ENCODE results near the gene SIX6.
"Not testable (repeated sequence)": the region's sequence is repeated elsewhere in the genome, so short reads cannot be mapped to it uniquely, and the experiment has no call there.

The SIX6 gene

GRCh38 chr14:60508707-60509437, at the start of gene SIX6:
Gene SIX6, plus strand, starts transcription at chr14:60509146. Its CDS starts 253 bp downstream, at chr14:60509399.
- no peak for DNase-seq (ENCODE audit: low read depth in 1 of 2, low spot score in 1 of 2)

GRCh38 chr14:60480248-60480647, 28.7 kb upstream of the SIX6 start:
- DNase-seq (ENCODE audit: low read depth in 1 of 2, low spot score in 1 of 2), result not testable (repeated sequence)

- no peak for DNase-seq (ENCODE audit: low read depth in 1 of 2, low spot score in 1 of 2)
These were observed 26.2 kb upstream of the SIX6 start for GRCh38 chr14:60482743-60483142.

- DNase-seq (ENCODE audit: low read depth in 1 of 2, low spot score in 1 of 2), result no peak
These were observed 23.8 kb upstream of the SIX6 start for GRCh38 chr14:60485057-60485597.

- no peak for DNase-seq (ENCODE audit: low read depth in 1 of 2, low spot score in 1 of 2)
These were observed 23.2 kb upstream of the SIX6 start, which contains the start of gene C14orf39 for GRCh38 chr14:60485598-60486251. Gene C14orf39, minus strand, starts transcription at chr14:60486063. Its CDS starts 985 bp downstream, at chr14:60485078.

- no peak for DNase-seq (ENCODE audit: low read depth in 1 of 2, low spot score in 1 of 2)
These were observed 21.7 kb upstream of the SIX6 start for GRCh38 chr14:60487211-60487610.

GRCh38 chr14:60488175-60488574, 20.8 kb upstream of the SIX6 start:
- no peak for DNase-seq (ENCODE audit: low read depth in 1 of 2, low spot score in 1 of 2)

DNA sequence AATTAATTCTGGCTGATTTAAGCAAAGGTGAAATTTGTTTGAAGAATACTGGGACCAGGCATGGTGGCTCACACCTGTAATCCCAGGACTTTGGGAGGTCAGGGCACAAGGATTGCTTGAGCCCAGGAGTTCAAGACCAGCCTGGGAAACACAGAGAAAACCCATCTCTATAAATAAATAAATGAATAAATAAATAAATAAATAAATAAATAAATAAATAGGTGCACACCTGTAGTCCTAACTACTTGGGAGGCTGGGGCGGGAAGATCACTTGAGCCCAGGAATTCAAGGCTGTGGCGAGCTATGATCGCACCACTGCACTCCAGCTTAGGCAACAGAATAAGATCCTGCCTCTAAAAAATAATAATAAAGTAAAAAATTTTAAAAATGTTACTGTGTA, 18.7 kb upstream of the SIX6 start:
- no peak for DNase-seq (ENCODE audit: low read depth in 1 of 2, low spot score in 1 of 2)

DNA sequence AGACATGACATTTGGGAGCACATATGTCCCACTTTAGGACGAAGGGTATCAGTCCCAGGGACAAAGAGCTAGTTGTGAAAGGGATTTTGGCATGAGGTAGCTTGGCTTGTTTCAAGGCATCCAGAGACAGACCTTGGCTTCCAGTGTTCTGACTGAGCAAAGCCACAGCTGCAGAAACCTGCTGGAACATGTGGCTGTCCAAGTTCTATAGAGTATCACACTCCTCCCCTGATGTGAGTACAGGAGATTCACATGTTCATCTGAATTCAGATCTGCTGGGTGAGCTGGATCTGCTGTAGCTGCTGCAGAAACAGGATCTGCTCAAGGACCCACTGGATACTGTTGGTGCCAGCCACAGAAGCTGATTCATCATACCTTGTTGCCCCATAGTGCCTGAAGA, 13.0 kb upstream of the SIX6 start:
- no peak for DNase-seq (ENCODE audit: low read depth in 1 of 2, low spot score in 1 of 2)

DNA sequence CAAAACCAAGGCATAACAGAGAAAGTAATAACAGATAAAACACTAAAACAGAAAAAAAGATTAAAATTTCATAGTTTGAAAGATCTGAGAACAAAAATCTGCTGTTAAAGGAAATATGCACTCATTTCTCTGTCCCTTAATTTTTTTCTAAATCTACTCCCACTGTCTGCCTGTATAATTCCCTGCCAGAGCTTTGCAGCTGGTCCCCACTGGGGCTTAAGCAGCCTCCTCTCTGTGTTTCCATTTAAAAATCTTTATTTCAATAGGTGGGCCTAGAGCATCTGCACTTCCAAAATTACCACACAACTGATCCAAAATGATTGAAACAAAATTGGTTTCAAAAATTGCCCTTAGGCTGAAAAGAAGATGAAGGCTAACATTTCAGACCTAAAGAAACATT, 6.4 kb upstream of the SIX6 start:
- no peak for DNase-seq (ENCODE audit: low read depth in 1 of 2, low spot score in 1 of 2)

DNA sequence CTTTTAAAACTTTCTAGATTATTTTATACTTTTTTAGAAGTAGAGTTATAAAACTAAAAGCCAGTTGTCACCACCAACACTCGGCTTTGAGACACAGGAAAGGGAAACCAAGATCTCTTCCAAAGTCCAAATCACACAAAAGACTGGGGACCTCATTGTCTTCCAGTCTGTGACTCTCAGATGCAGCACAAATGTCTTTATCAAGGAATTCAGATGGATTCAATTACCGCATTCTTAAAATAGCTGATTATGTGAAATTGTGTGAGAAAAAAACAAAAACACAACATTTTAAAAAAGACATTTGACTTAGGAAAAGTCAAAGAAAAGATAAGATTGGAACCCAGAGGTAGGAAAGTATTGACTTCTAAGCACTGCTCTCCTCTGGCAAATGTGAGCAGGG, 3.5 kb upstream of the SIX6 start:
- DNase-seq (ENCODE audit: low read depth in 1 of 2, low spot score in 1 of 2), result no peak

GRCh38 chr14:60506010-60506409, 2.9 kb upstream of the SIX6 start:
- DNase-seq (ENCODE audit: low read depth in 1 of 2, low spot score in 1 of 2), result no peak

DNA sequence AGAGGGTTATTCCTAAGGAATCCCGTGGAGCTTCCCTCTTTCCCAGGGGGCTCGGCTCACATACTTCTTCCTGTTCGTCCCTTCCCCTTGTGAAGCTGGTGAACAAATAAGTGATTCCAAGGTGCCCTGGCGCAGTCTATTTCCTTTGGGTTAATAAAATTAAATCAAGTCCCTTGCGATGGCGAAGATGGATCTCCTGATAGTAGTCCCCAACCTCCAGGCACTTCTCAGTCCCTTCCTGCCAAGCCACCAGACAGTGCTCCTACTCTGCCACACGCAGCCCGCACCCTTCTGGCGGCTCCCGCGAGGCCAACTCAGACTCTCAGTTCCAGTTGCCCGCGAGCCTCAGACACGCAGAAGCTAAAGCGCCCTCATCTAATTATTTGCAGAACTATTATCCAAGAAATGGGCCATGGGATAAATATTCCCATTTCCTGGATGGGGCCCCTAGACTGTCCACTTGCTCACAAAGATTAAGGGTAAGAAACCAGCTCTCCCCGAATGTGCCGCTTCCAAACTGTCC, 2.4 kb upstream of the SIX6 start:
- no peak for DNase-seq (ENCODE audit: low read depth in 1 of 2, low spot score in 1 of 2)

DNA sequence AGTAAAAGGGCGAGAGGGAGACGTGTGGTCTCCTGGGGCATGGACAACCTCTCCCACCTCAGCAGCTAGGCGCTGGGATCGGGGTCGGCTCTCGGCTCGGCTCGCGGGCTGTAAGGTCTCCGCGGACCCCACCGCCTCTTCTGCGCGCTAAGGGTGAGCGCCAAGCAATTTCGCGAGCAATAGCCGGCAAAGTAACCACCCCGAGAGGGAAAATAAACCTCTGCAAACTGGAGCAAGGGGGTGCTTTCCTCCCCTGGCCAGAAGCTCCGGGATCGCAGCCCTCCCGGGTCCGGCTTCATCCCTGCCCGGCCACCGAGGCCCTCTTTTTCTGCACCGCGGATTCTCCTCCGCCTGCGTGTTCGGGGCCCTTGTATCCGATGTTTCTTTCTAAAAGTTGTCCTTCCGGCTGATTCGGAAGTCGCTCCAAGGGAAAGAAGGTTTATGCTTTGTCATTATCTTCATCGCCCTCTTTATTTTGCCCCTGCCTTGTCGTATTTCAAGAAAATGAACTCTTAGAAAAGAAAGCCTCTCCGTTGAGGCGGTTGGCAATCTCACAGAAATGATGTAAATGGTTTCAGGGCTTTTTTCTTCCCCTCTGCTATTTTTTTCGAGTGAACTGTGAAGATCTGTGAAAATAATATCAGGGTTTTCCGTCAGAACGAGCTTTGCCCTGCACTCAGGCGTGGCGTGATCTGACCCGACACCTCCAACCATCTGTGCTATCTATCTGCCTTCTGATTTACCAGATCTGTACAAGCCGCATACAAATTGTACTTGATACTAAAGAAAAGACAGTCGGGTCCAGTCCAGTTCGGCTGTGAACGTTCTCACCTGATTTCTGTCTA, 1.7 kb upstream of the SIX6 start:
- DNase-seq (ENCODE audit: low read depth in 1 of 2, low spot score in 1 of 2), result no peak

- no peak for DNase-seq (ENCODE audit: low read depth in 1 of 2, low spot score in 1 of 2)
These were observed 611 bp upstream of the SIX6 start for GRCh38 chr14:60508363-60508706.

DNA sequence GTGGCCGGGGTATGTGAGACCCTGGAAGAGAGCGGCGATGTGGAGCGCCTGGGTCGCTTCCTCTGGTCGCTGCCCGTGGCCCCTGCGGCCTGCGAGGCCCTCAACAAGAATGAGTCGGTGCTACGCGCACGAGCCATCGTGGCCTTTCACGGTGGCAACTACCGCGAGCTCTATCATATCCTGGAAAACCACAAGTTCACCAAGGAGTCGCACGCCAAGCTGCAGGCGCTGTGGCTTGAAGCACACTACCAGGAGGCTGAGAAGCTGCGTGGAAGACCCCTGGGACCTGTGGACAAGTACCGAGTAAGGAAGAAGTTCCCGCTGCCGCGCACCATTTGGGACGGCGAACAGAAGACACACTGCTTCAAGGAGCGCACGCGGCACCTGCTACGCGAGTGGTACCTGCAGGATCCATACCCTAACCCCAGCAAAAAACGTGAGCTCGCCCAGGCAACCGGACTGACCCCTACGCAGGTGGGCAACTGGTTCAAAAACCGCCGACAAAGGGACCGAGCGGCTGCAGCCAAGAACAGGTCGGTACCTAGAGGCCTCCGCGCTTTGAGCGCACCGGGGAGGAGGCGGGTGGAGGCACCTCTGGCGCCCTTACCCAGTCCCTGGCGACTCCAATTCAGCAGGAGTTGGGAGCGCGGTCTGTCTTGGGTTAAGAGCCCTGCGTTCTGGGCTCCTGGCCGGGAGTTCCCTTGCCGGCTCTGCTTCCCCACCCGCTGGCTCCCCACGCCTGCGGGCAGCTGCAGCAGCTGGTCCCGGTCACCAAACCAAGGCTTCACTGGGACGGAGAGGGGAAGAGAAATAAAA, 700 bp downstream of the SIX6 start:
- no peak for DNase-seq (ENCODE audit: low read depth in 1 of 2, low spot score in 1 of 2)

GRCh38 chr14:60510254-60510950, 1.5 kb downstream of the SIX6 start:
- DNase-seq (ENCODE audit: low read depth in 1 of 2, low spot score in 1 of 2), result no peak

DNA sequence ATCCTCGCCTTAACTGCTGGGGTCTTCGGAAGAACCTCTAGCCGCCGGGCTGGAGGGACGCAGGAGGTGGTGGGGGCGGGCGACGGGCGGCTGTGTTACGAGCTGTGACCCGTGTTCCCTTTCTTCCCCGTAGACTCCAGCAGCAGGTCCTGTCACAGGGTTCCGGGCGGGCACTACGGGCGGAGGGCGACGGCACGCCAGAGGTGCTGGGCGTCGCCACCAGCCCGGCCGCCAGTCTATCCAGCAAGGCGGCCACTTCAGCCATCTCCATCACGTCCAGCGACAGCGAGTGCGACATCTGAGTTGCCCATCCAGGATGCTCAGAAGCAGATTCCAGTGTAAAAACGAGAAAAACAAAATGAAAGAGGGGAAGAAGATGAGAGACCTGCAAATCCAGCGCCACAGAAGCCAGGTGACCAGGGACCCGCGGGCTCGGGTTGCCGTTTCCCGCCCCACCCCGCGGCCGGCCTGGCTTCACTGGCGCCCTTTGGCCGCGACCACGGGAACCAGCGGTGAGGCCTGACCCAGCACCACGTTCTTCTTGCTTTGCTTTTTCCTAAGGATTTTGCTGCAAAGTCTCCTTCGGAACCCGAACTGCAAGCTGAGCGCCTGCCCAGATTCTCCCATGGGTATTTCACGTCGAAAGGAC, 2.1 kb downstream of the SIX6 start:
- no peak for DNase-seq (ENCODE audit: low read depth in 1 of 2, low spot score in 1 of 2)

GRCh38 chr14:60512126-60512525, 3.2 kb downstream of the SIX6 start:
- no peak for DNase-seq (ENCODE audit: low read depth in 1 of 2, low spot score in 1 of 2)

All from activated T-helper 1 cell treated with anti-CD3 and anti-CD28 coated beads, Interleukin-2, amount 50 U/mL, for 16 hours (primary cell).